CD4-positive, alpha-beta T cell treated with Interleukin-6 for 4 hours (primary cell): ENCODE data around the gene ZRANB1.

Source experiments
- DNase-seq: peaks from one replicate; pipeline ENCODE4 v3.0.0-alpha.2; 2020; ENCODE audit warnings: mixed read lengths

ZRANB1 gene

DNA sequence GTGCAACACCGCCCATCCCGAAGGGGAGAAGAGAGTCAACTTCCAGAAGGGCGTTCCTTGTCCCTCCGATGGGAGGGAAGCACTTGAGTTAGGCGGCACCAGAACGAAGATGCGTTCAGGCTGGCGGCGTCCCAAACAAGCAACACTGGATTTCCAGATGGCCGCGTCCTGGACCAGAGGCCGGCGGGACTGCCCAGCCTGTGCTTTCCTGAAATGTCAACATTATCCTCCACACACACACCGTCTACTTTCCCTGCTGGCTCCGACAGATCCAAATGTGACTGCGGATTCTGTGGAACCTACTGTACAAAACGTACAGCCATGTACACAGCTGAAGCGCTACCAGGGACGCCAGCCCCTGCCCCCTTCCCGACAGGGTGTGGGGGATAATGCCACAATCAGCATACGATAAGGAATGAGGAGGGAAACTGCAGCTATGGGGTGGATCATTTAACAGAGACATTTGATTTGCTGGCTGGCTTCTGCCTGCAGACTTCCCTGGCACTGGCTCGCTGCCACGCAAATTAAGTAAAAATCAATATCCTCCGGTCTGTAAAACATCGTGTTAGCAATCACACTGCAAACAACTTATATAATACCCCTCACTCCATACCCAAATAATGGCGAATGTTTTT is 82.1 kb downstream of the ZRANB1 start:
- no peak for DNase-seq

DNA sequence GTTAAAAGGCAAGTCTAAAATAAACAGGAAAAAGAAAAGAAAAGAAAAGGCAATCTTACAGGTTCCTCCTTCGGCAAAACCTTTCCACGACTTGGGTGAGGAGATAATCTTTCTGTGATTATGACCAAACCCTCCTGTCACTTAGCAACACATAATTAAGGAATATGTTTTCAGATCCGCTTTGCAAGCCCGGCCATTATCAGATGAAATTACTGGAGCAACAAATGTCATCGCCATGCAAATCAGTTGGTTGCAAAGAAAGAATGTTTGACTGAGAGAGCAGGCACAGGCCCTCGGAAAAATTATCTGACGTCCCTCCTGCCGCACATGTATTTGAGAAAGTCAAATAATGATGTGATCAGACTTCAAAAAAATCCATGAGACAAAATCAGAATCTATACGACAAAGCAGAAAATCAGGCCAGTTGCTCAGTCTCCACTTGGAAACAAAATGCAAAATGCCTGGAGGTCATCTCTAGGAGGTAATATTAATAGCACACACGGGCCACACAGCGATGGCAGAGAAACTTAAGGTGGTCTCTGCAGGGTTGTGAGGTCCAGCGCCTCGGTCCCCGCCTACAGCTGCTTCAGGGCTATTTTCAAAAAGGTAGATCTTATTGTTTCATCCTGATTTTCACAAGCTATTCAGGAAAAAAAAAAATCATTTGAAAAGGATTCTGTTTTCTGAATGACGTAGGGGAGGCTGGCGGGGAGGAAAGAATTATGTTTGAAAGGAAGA is 82.7 kb downstream of the ZRANB1 start:
- DNase-seq = no peak

DNA sequence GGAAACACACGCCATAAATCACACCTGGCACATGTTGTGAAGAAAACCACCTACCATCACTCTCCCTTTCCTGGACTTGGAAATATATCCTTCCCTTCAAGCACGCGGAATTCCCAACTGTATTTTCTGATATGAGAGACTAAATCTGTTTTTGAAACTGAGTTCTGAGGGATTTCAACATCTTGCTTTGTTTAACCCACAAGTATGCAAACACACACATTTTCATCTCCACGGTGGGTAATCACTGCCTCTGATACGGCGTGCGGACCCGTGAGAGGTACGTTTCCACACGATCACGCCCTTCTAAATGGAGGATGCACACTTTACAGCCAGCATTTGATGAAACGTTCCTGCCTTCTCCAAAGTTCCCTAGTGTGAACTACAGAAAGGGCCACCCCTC is 83.4 kb downstream of the ZRANB1 start:
- DNase-seq = no peak

DNA sequence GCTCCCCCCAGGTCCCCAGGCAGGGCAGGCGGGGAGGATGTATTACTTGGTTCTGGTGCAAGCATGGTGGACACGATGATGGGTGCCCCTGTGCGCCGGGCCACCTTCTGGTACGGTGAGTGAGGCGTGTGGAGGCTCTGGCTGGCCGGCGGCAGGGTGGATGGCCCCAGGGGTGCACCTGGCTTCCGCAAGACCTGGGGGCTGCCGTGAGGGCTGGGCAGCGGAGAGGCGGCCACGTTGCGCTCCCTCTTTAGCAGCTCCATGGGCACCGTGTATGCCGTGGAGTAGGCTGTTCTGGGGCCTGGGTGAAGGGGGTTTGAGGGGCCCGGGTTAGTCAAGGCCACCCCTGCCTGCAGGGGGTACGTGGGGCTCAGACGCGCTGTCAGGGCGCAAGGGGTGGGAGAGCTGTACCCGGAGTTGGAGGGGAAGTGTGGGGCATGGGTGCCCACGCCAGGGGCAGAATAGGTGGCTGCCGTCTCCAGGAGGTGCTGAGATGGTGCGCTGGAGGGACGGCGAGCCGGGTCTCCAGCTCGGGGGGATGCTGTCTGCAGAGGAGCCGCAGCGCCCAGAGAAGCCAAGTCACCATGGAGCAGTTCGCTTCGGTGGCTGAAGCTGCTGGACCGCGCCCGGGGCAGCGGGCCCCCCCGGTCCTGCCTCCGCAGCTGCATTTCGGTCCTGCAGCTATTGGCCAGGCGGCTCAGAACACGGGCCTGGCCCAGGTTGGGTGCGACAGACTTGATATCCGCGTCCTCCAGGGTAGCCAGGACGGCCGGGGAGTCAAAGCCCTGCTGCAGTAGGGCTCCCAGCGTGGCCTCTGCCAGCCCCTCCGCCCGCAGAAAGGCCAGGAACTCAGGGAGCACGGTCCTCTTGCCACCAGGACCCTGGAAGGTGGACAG is 84.4 kb downstream of the ZRANB1 start:
- DNase-seq = no peak

DNA sequence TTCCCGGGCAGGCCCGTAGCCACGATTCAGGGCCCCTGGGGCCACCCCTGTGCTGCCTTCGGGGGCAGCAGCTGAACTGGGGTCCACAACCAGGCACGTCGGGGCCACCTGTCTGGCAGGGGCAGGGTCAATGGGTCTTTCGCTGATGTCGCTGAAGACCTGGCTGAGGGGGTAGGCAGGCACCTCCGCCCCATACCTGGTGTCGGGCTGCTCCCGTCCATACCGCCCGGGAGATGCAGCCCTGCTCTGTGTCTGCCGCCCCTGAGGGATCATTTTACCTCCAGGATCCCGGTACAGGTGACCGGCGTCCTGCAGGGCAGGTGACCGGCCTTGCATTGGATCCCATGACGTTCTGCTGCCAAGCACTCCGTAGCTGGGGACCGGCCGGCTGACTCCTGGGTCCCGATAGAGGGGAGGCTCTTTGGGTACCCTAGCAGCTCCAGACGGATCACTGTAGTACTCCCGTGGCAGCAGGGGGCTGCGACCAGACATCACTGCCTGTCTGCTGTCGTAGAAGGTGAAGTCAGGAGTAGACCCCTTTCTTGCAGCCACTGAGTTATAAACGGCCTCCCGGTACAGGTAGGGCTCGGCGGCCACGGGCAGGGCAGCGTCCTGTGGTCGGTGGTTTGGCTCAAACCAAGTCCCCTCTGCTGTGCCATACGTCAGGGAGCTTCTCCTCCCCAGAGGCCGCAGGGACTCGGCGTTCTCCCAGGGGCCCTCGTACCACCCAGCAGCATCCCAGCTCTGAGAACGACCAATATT is 85.2 kb downstream of the ZRANB1 start:
- no peak for DNase-seq

DNA sequence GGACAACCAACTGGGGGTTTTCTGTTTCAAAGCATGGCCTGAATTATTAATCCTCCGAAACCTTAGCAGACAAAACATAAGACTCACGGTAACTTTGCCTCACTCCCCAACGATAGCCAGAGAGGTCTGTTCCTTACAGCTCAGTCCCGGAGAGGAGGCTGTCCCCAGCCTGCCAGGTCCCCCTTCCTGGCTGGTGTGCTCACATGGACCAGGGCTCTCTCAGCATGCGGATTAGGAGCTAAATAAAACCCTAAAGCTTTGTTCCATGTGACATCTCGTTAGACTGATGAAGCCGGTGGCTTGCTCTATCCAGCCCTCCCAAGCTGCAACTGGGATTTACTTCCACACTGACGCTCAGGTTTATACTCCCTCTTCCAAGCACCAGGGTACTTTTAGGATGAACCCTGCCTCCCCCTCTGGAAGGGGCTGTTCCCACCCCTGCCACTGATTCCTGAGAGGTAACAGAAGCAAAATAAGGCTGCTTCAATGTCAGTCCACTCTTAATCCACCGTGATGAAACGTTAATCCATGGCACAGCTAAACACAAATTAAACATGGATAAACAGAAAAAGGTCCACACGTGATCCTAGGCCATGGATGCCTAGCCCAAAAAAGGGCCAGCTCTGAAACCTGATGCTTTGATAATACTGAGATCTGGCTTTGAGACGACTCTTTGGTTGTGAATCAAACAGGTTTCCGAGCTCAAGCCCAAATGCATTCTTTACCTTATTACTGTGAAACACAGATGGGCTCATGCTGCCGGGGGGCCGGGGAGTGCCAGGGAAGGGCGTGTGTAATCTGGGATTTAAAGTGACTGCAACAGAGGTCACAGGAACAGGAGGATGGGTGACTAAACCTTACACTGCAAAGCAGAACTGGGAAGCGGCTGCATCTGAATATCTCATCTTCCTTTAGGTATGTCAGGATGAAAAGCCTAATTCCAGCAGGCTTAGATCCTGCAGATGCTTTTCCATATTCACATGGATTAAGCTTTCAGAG is 86.2 kb downstream of the ZRANB1 start:
- DNase-seq = no peak

DNA sequence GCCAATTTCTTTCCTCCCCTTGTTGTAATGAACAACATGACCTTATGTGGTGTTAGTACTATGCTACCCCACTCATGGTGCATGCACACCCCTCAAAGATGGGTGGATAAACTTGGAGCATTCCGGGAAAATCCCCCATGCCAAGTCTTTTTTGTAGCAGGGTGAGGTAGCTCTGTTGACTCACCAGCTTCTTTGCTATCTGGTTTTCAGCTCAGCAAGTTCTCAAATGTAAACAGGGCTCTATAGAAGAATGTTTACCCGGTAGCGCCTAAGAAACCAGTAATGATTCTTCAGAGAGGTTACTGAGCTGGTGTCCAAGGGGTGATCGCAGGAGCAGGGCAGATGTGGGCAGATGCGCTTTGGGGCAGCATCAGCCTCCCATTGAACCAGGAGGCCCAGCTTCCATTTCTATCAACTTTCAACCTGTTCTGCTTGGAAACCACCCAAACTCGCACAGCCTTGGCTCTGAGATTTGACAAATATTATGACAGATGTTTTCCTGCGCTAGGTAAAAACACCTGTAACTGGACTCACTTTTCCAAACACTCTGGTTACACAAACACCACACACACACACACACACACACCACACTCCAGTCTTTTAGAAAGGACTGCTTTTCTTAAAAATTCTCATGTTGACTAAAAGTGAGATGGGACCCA is 87.8 kb downstream of the ZRANB1 start:
- no peak for DNase-seq

DNA sequence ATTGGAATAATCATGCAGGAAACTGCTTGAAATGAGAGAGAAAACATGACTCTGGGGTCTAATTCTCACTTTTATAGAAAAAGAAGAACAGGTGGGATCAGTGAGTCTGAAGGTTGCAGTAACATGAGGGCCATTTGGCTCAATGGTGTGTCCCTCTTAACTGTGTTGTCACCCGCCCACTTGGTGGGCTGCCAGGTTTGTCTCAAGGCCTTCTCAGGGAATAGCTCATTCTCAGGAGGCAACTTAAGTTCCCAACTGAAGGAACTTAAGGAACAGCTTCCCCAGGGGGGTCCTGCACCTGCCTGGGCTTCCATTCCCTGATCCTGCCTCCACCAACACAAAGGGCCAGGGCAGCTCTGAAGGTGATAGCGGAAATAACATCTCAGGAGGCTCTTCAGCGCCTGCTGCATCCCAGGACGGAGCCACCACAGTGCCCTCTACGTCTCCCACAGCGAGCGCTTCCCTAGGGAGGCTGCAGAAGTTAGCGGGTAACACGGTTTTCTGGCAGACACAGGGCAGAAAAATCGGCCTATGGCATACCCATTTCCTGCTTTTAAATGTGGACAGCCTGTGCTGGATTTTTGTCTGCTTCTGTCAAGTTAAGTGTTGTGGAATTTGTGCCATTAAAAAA is 88.8 kb downstream of the ZRANB1 start:
- no peak for DNase-seq

DNA sequence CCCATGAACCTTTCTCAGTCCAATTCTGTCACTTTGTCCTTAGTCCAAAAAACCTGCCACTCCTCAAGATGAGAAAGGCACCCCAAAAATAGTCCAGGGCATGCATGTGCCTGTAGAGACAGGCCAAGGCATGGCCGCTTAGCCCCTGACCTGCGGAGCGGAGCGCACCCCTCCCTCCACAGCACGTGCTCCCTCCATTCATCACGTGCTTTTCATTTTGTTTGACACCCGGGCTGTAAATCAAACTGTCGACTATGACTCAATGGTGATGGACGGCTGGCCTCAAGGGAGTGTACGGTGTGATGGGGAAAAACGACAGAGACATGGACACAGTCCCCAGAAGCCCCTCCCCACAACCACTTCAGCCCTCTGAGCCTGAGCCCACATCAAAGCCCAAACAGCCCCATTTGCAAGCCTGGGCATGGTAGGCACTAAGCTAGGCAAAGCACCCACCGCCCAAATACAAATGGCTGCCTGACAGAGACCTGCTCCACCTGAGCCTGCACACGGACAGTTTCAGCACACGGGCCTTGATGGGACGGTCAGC is 90.6 kb downstream of the ZRANB1 start:
- DNase-seq = no peak

DNA sequence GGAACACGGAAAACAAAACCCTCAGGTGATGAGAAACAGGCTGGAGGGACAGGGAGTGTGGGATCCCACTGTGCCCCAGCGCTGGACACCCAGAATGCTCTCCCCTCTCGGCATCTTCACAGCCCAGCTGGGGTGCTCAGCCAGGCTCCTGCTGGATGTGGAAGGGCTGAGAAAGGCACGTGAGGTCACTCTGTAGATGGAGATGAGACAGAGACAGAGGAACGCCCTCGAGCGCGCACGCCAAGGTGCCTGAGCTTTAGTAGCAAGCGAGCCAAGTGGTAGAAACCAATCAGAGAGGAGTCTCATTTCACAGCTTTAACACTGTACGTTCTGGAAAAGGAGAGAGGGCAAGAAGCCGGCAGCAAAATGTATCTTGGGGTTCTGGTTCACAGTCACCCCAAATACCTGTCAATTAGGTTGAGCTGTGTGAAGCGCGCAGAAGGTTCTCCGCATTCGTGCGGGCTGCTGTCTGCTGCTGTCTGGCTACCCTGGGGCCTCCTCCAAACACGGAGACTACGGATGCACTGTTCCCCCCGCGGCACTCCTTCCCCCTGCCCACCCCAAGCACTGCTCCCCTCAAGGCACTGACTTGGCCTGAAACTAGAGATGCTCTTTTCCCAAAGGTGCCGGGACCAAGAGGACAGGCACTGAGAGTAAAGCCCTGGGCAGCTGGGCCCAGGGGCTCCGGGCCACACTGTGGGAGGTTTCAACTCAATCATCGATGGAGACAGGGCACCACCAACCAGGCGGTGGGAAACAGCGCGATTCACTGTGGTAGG is 91.4 kb downstream of the ZRANB1 start:
- DNase-seq = no peak

DNA sequence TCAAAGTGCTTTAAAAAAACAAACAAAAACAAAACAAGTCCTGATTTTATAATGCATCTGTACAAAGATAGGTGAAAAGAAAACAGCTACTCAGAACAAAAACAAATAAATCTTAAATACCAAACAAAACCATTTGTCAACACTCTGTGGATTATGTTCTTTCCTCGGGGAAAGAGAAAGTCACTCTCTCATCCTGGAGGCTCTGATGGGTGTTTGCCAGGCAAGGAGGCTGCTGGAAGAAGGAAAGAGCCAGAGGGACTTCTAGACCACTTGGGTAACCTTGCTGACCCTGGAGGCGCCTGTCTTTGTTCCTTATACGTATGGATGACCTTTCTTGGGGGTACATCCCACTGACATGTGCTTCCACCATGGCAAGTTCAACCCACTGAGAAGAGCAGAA is 92.8 kb downstream of the ZRANB1 start:
- no peak for DNase-seq

DNA sequence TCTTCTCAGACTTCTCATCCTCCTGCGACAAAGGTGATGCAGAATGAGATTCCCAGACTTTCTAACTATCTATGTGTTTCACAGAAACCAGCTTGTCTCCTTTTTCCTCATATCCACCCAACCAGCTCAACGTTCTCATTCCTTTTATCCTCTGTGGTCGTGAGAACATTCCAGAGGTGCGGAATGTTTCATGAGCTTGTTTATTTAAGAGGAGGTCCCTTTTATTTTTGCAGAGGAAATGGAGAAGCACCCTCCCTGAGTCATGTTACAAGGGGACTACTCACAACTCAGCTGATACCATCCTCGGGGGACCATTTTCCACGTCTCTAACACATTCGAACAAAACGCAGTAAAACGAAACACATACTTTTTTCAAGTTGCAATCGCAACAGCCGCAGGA is 93.2 kb downstream of the ZRANB1 start:
- DNase-seq = no peak

DNA sequence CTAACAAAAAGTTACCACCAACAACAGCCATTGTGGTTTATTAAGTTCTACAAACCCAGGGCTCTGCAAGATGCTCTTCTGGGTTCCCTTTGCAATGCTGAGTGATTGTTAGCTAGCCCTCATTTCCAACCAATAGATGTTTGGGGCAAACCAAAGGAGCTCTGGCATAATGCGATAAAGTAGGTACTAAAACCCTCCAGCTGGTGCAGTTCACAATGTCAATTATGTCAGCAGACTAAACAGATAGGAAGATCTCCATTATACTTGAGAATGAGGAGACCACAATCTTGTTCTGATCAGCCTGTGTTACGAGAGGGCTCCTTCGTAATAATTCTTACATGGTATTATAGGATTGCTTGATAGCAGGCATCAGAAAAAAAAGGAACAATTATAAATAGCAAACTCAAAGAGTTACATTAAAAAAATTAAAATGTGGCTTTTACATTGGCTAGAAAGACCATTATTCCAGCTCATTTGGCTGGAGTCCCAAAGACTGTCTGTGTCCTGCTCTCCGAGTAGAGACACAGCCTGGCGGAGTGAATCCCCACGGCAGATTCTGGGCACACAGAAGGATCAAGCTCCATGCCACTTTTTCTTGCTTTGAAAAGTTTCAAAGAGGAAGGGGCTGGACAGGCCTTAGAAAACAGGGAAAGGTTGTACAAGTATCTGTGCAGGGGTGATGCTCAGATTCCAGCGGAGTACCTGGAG is 93.8 kb downstream of the ZRANB1 start:
- no peak for DNase-seq

DNA sequence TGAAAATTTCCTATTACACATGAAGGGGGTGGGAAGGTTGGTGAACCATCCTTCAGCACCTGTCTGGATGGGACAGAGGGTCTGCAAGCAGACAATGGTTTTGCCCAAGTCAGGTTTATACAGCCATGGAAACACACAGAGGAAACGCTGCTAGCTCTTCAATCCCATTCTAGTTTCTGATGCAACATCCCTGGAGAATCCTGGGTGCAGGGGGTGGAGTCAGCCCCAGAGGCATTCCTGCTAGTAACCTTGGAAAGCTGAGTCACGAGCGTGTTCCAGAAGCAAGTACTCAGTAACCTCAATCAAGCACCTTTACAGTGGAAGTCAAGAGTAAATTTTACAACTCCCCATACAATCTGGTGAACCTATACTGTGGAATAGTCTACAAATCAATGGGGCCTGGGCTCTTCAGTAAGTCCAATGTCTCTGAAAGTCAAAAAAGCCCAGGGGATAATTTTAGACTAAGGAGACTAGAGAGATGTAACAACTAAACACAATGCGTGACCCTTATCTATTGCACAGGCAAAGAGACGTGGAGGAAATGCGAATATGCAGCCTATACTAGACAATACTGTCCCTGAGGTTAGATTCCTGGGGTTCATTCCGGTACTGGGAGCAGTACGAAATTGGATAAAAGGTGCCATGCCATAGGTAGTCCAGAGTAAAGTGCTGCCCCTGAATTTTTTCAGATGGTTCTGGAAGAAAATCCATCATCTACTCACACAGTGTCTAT is 95.4 kb downstream of the ZRANB1 start:
- no peak for DNase-seq
